GM12801 (cell line): ENCODE results near the gene SCGB1D4.

ENCODE experiments used
- CTCF ChIP-seq: IDR thresholded peaks from one replicate; pipeline ENCODE4 v1.5.1; 2011; ENCODE audit warnings: control low read depth; ENCODE audit not compliant: insufficient read length; ENCODE audit errors: extremely low read depth

SCGB1D4 gene

GRCh38 chr11:62295504-62295903 is 3.4 kb downstream of the SCGB1D4 start:
- no peak for TF ChIP-seq CTCF

GRCh38 chr11:62280452-62280851 is 18.4 kb downstream of the SCGB1D4 start:
- no peak for TF ChIP-seq CTCF

GRCh38 chr11:62273789-62274275 is 25.0 kb downstream of the SCGB1D4 start:
- no peak for TF ChIP-seq CTCF

GRCh38 chr11:62273284-62273683 is 25.6 kb downstream of the SCGB1D4 start:
- no peak for TF ChIP-seq CTCF

- TF ChIP-seq CTCF = no peak
Measured at GRCh38 chr11:62269654-62270278, 29.1 kb downstream of the SCGB1D4 start, which contains the start of gene SCGB2A2. TSS of gene SCGB2A2 (plus strand) at chr11:62270158. CDS start at chr11:62270217, 59 bp downstream.

- no peak for TF ChIP-seq CTCF
Measured at GRCh38 chr11:62267576-62267975, 31.3 kb downstream of the SCGB1D4 start.

- no peak for TF ChIP-seq CTCF
Measured at GRCh38 chr11:62267050-62267449, 31.8 kb downstream of the SCGB1D4 start.

- TF ChIP-seq CTCF = no peak
Measured at GRCh38 chr11:62266558-62266957, 32.3 kb downstream of the SCGB1D4 start.
